HG03064 (cell line): ENCODE results near the gene HSP90AB1.
A peak's percentile ranks its signal among the peaks of the same experiment; 100 is the strongest.

Experiments
- ATAC-seq: cut with Tn5 transposase; IDR thresholded peaks from one replicate; pipeline ENCODE4 v1.9.1; 2021; ENCODE audit warnings: low read depth; ENCODE audit not compliant: unreplicated experiment

HSP90AB1 gene

DNA sequence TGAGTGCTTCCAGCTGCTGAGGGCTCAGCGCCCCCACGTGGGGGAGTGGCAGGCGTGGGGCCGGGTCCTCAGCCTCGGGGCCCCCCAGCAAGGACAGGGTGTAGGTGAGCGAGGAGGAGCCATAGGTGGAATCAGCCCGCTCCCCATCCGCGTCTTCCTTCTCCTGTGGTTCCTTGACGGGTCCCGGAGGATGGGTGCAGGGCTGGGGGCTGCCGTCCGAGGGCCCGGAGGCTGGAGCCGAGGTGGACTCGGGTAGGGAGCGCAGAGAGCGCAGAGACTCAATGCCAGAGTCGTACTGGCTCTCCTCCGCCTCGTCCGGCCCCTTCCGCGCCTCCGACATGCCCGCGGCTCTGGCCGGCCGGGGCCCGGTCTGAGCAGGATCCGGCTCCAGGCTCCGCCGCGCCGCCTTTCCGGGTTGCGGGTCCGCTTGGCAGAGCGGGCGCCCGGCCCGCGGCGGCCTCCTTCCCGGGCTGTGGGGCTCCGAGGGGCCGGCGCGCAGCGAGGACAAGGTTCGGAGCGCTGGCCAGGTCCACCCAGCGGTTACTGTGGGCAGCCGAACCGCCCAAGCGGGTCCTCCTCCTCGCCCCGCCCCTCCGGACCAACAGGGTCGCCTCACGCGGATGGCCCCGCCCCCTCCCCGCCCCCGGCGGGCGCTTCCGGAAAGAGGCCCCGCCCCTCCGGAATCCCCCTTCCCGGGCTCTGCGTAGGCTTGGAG is 18.3 kb downstream of the HSP90AB1 start, which contains the start of gene NFKBIE:
TSS of gene NFKBIE (minus strand) at position 545 of the 715 bp plus-strand sequence. CDS start at position 340, 205 bp downstream.
- ATAC-seq: peak; percentile 35

GRCh38 chr6:44265722-44266233 is 18.9 kb downstream of the HSP90AB1 start:
- ATAC-seq: no peak

GRCh38 chr6:44266347-44266746 is 19.4 kb downstream of the HSP90AB1 start:
- ATAC-seq: no peak

GRCh38 chr6:44267252-44267651 is 20.4 kb downstream of the HSP90AB1 start:
- ATAC-seq: no peak

DNA sequence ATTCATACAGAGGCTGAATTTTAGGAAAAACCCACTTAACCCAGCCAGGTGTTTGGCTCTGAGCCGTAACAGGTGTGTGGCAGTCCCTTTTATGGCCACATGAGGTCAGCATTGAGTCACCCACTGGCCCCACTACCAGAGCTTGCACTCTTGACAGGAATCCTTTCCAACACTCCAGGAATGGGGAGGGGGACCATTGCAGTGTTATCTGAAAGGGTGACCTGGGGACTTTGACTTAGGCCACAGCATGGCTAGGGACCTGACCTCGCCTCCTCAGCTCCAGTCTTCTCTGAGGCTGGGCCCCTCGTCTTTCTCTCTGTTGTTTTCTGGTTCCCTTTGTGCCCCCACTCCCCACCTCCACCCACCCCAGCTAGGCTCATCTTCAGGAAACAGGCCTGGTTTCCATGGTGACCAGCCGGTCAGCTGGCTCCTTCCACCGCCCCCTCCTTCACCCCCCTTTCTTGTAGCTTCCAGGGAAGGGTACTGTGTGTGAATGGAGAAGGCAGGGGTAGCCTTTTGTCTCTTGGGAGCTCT is 21.3 kb downstream of the HSP90AB1 start:
- ATAC-seq: no peak

- ATAC-seq: no peak
Measured at GRCh38 chr6:44269178-44269920, 22.4 kb downstream of the HSP90AB1 start.

GRCh38 chr6:44269921-44270525 is 23.1 kb downstream of the HSP90AB1 start, which contains the start of gene TMEM151B:
Gene TMEM151B (plus strand): TSS chr6:44270450. CDS start chr6:44270743, 293 bp downstream.
- ATAC-seq: no peak

- ATAC-seq: no peak
Measured at GRCh38 chr6:44270526-44271405, 23.9 kb downstream of the HSP90AB1 start.

- ATAC-seq: no peak
Measured at GRCh38 chr6:44271406-44271723, 24.5 kb downstream of the HSP90AB1 start.

- no peak for ATAC-seq
Measured at GRCh38 chr6:44271914-44272313, 25.0 kb downstream of the HSP90AB1 start.

DNA sequence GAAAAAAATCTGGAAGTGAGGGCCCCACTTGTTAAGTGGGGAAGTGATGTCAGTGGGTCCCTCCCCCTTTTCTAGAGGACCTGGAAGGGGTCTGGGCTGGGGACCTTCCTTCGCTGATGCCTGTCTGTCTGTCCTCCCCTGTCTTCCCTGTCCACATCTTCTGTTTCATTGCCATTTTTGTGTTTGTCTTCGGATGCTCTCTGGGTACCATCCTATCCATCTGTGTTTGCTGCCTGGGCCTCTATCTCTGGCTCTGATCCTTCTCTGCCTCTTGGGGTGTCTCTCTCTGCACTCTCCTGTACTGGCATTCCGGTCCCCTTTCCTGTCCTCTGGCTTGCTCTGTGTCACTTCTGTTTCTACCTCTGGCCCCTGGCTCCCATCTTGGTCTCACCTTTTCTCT is 25.6 kb downstream of the HSP90AB1 start:
- ATAC-seq: no peak

DNA sequence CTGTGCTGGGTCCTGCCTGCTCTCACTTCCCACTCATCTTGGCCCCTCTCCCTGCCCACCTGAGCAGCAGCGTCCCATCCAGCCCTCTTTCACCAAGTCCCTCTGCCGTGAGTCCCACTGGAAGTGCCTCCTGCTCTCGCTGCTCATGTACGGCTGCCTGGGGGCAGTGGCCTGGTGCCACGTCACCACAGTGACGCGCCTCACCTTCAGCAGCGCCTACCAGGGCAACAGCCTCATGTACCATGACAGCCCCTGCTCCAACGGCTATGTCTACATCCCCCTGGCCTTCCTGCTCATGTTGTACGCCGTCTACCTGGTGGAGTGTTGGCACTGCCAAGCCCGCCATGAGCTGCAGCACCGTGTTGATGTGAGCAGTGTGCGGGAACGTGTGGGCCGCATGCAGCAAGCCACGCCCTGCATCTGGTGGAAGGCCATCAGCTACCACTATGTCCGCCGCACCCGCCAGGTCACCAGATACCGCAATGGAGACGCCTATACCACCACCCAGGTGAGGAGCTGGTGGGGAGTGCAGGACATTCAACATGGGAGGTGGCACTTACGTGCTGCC is 26.2 kb downstream of the HSP90AB1 start:
- no peak for ATAC-seq

GRCh38 chr6:44273617-44274016 is 26.7 kb downstream of the HSP90AB1 start:
- ATAC-seq: no peak

DNA sequence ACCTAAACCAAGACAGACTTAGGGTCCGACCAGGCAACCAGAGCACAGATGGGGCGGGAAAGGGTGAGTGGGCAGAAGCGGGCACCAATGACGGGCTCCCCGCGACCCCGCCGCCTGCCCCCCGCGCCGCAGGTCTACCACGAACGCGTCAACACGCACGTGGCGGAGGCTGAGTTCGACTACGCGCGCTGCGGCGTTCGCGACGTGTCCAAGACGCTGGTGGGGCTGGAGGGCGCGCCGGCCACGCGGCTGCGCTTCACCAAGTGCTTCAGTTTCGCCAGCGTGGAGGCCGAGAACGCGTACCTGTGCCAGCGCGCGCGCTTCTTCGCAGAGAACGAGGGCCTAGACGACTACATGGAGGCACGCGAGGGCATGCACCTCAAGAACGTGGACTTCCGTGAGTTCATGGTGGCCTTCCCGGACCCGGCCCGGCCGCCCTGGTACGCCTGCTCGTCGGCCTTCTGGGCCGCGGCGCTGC is 28.4 kb downstream of the HSP90AB1 start:
- ATAC-seq: no peak

DNA sequence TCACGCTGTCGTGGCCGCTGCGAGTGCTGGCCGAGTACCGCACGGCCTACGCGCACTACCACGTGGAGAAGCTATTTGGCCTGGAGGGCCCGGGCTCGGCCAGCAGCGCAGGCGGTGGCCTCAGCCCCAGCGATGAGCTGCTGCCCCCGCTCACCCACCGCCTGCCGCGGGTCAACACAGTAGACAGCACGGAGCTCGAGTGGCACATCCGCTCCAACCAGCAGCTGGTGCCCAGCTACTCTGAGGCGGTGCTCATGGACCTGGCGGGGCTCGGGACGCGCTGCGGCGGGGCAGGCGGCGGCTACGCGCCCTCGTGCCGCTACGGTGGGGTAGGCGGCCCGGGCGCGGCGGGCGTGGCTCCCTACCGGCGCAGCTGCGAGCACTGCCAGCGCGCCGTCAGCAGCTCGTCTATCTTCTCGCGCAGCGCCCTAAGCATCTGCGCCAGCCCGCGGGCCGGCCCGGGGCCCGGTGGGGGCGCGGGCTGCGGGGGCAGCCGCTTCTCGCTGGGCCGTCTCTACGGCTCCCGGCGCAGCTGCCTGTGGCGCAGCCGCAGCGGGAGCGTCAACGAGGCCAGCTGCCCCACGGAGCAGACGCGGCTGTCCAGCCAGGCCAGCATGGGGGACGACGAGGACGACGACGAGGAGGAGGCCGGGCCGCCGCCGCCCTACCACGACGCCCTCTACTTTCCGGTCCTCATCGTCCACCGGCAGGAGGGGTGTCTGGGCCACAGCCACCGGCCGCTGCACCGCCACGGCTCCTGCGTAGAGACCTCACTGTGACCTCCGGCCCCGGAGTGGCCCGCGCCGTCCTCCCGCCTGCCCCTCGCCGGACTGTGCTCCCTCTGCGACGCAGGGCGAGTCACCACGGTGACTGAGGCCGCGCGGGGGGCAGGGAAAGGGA is 29.1 kb downstream of the HSP90AB1 start:
- no peak for ATAC-seq

DNA sequence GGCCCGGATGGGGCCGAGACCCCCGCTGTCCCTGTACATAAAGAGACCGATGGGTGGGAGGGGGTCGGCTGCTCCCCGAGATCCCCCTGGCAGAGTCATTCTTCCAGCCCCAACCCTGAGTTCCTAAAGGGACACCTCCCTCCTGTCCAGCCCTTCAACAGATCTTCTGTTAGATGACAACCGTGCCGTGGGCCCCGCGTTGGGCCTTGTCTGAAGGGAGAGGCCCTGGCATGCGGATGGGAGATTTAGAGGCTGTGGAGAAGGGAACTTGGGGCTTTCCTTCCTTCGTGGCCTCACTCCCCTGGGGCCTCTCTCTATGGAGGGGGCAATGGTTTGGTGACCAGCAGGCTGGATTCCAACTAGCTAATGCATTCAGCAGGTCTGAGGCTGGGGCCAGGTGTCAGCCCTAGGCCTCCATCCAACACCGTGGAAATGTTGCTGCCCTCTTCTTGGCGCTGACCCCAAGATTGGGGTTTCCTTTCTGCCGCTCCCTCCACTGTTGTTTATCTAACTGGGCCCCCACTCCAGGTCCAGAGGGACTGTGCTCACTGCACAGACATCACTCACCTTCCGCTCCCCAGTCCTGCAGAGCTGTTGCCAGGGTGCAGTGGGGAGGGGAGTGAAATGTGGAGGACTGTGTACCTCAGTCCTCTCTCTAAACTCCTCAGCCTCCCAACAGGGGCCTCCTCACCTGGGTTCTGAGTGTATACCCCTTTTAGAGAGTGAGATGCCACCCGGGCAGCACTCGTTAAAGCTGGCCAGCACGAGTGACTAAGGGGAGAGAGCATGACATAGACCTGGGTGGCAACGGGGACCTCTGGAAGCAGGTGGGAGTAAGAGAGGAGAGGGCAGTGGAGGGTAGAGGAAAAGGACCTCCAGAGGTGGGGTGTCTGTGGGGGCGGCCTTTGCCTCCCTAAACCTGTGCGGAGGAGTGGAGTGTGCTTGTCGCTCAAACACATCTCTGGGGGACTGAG is 30.1 kb downstream of the HSP90AB1 start:
- no peak for ATAC-seq

DNA sequence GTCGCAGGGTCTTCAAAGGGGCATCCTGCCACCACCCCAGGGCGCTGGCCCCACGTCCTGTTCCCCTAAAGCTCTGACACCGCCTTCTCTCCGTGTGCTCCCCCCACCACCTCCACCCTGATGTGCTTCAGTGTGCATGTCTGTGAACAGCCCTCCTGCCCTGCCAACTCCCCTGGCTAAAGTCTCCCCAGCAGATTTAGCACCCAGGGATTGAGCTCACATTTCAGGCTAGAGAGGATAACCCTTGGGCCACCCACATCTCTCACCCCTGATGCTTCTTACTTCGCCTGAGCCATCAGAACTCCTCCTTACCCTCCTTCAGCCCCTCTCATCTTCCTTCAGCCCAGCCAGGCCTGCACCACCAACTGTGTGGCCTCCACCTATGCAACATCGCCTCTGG is 30.9 kb downstream of the HSP90AB1 start:
- ATAC-seq: no peak

DNA sequence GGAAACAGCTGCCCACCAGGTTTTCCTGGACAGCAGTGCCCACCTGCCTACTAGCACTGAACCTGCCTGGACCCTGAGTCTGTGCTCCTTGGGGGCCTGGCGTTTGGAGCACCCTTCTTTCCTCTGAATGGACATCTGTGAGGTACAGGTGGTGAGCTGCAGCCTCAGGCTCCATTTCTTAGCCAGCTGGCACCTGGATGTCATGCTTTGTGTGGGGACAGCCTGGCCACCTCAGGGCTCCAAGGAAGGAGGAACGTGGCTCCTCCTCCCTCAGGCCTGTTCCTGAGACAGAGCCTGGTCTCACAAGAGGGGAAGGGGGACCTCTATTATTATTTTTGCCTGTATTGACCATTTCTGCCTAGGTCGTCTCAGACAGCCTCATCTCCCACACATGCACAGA is 31.4 kb downstream of the HSP90AB1 start:
- ATAC-seq: no peak
